ENCODE measurements around the gene RMC1. TPM values are rescaled to one million over a fixed set of nuclear protein-coding genes. Genes with fewer than 3 reads are reported as not detected.

The RMC1 gene
- total and polyA plus RNA-seq, 2 of the 13 experiments (the other 11 are each of a cell fraction or from before 2014, with no cell fraction given) = 9.4 to 19.5 TPM

DNA sequence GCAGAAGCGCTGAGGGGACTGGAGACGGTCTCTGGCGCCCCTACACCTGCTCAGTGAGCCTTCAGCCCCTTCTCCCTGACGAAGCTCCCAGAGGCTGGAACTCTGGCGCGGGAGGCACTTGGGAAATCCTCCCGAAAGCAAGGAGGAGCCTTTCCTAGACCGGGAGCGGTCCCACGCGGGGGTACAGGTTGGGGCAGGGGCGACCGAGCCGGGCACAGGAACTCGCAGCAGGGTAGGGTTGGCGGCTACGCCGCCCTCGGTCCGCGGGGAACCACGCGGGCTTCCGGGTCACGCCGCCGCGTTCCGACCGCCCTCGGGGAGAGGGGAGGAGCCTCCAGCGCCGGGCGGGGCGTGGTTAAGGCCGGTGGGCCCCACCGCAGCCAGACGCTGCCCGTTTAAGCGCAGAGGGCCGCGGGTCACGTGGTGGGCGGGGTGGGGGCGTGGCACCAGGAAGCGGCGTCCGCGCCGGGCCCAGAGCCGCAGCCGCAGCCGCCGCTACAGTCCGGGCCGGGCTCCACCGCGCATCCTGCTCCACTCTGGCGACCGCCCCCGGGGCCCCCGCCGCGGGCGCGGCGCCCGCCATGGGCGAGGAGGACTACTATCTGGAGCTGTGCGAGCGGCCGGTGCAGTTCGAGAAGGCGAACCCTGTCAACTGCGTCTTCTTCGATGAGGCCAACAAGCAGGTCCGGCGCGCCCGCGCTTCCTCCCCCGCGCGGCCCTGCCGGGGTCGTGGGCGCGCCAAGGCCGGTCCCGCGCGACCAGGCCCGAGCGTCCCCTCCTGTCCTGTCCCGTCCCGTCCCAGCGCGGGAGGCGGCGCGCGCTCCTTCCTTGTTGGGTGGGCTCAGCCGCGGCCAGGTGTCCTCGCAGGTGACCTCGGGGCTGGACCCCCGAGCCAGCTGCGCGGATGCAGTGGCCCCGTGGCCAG is at the start of gene RMC1 (continued):
- TF ChIP-seq KDM5A (IDR thresholded peaks at IDR 0.05; ENCODE audit: borderline replicate concordance, low read length) (peak; percentile 53; the same call in 1 of the 2 replicates), POLR2AphosphoS2 (IDR thresholded peaks at IDR 0.05; ENCODE audit: low read depth, low read length) (no peak), SP1 (IDR thresholded peaks at IDR 0.05) (no peak), SP1 (CRISPR knock-in tag; IDR thresholded peaks at IDR 0.05) (peak; percentile 82), ZNF562 (CRISPR knock-in tag; IDR thresholded peaks at IDR 0.05; ENCODE audit: borderline replicate concordance) (no peak), ZNF350 (CRISPR knock-in tag; IDR thresholded peaks at IDR 0.05; ENCODE audit: borderline replicate concordance, low read depth) (peak; percentile 75), SP2 (CRISPR knock-in tag; IDR thresholded peaks at IDR 0.05) (peak; percentile 25; the same call in 1 of the 2 replicates), GZF1 (CRISPR knock-in tag; IDR thresholded peaks at IDR 0.05) (peak; percentile 41; the same call in 1 of the 2 replicates), ZBTB43 (CRISPR knock-in tag; conservative IDR thresholded peaks at IDR 0.05) (no peak; the same call in 1 of the 2 replicates), MAZ (IDR thresholded peaks at IDR 0.05; ENCODE audit: borderline replicate concordance, low read depth, low read length) (peak; percentile 57; the same call in 1 of the 2 replicates), MAZ (CRISPR knock-in tag; IDR thresholded peaks at IDR 0.05; ENCODE audit: low read depth) (no peak), SOX5 (CRISPR knock-in tag; IDR thresholded peaks at IDR 0.05; ENCODE audit: borderline replicate concordance) (peak; percentile 23; the same call in 1 of the 2 replicates), HIC2 (CRISPR knock-in tag; IDR thresholded peaks at IDR 0.05; ENCODE audit: low read depth) (peak; percentile 72; the same call in 1 of the 2 replicates), ZMYM3 (CRISPR knock-in tag; IDR thresholded peaks at IDR 0.05) (peak; percentile 58; the same call in 1 of the 2 replicates), GFI1 (CRISPR knock-in tag; IDR thresholded peaks at IDR 0.05; ENCODE audit: borderline replicate concordance) (no peak), E2F1 (CRISPR knock-in tag; IDR thresholded peaks at IDR 0.05) (peak; percentile 26; the same call in 1 of the 2 replicates), KDM1A (CRISPR knock-in tag; IDR thresholded peaks at IDR 0.05) (no peak), ZMYM2 (CRISPR knock-in tag; IDR thresholded peaks at IDR 0.05) (no peak)
- TF ChIP-seq, protein P1, sequence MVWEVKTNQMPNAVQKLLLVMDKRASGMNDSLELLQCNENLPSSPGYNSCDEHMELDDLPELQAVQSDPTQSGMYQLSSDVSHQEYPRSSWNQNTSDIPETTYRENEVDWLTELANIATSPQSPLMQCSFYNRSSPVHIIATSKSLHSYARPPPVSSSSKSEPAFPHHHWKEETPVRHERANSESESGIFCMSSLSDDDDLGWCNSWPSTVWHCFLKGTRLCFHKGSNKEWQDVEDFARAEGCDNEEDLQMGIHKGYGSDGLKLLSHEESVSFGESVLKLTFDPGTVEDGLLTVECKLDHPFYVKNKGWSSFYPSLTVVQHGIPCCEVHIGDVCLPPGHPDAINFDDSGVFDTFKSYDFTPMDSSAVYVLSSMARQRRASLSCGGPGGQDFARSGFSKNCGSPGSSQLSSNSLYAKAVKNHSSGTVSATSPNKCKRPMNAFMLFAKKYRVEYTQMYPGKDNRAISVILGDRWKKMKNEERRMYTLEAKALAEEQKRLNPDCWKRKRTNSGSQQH (CRISPR knock-in tag; IDR thresholded peaks at IDR 0.05; ENCODE audit: low read depth) = no peak
- TF ChIP-seq, protein P2, sequence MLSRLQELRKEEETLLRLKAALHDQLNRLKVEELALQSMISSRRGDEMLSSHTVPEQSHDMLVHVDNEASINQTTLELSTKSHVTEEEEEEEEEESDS (CRISPR knock-in tag; IDR thresholded peaks at IDR 0.05; ENCODE audit: borderline replicate concordance) = no peak

Measured in HepG2 (cell line).